GM10248 (cell line): ENCODE measurements around the gene PSMG4.
"Not testable (repeated sequence)": the region's sequence is repeated elsewhere in the genome, so short reads cannot be mapped to it uniquely, and the experiment has no call there.

Source experiments
- CTCF ChIA-PET: fragments of 300-600 bp; sonication (Branson Sonifier 250); formaldehyde crosslinking; extraction: SDS; loops from one replicate; lab custom pipeline; 2021; ENCODE audit warnings: antibody characterized with exemption; lab: Yijun Ruan, JAX
- POLR2A ChIA-PET: fragments of 350-650 bp; sonication (Branson Sonifier 250); formaldehyde crosslinking; extraction: SDS; loops from one replicate; lab custom pipeline; 2020; ENCODE audit warnings: antibody characterized with exemption; lab: Yijun Ruan, JAX
- DNase-seq: peaks from one replicate; pipeline ENCODE4 v3.0.0; 2012; ENCODE audit errors: extremely low spot score
- TF ChIP-seq, protein P1 (sequence below): IDR thresholded peaks from 2 replicates; pipeline ENCODE4 v1.5.1; 2012; ENCODE audit warnings: mild to moderate bottlenecking, low read depth; ENCODE audit errors: extremely low read depth, missing control alignments, control extremely low read depth

The PSMG4 gene

GRCh38 chr6:3235486-3235885 lies 23.3 kb upstream of the PSMG4 start:
- POLR2A ChIA-PET = no interaction called here
- no peak for DNase-seq
- CTCF ChIA-PET = interaction anchor here (0.9 to 4.0 kb wide), 5 partner anchors 12 to 110 kb away, joined by 3 to 22 read pairs (median 4); partner anchors contain the start of gene TUBB2A
- TF ChIP-seq, protein P1, sequence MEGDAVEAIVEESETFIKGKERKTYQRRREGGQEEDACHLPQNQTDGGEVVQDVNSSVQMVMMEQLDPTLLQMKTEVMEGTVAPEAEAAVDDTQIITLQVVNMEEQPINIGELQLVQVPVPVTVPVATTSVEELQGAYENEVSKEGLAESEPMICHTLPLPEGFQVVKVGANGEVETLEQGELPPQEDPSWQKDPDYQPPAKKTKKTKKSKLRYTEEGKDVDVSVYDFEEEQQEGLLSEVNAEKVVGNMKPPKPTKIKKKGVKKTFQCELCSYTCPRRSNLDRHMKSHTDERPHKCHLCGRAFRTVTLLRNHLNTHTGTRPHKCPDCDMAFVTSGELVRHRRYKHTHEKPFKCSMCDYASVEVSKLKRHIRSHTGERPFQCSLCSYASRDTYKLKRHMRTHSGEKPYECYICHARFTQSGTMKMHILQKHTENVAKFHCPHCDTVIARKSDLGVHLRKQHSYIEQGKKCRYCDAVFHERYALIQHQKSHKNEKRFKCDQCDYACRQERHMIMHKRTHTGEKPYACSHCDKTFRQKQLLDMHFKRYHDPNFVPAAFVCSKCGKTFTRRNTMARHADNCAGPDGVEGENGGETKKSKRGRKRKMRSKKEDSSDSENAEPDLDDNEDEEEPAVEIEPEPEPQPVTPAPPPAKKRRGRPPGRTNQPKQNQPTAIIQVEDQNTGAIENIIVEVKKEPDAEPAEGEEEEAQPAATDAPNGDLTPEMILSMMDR = no peak

DNA sequence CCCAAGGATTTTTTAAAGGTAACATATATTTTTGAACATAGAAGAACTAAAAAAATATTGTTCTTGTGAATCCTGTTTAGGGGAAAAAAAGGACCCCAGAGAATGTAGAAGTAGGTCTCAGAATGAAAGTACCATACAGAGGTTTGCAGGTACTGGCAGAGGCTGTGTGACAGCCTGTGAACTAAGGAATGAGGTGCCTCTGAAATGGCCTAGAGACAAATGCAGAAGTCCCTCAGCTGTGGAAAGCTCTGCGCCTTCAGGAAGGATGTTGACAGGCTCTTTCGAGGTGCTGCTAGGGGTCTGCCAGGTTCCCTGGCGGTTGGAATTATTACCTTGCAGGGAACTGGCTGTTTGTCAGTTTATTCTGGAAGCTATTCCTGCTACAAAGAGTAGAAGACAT lies 22.7 kb upstream of the PSMG4 start:
- DNase-seq = no peak
- POLR2A ChIA-PET = no interaction called here
- CTCF ChIA-PET = interaction anchor here (0.9 to 4.0 kb wide), 5 partner anchors 12 to 110 kb away, joined by 3 to 22 read pairs (median 4); partner anchors contain the start of gene TUBB2A
- TF ChIP-seq, protein P1 = no peak

- ChIA-PET POLR2A (no interaction called here), CTCF (interaction anchor here (0.7 to 4.0 kb wide), 5 partner anchors 10 to 112 kb away, joined by 3 to 30 read pairs (median 5); partner anchors contain the start of gene TUBB2A)
- DNase-seq = no peak
- TF ChIP-seq, protein P1 = no peak
These were observed 20.7 kb upstream of the PSMG4 start for GRCh38 chr6:3237761-3238662.

DNA sequence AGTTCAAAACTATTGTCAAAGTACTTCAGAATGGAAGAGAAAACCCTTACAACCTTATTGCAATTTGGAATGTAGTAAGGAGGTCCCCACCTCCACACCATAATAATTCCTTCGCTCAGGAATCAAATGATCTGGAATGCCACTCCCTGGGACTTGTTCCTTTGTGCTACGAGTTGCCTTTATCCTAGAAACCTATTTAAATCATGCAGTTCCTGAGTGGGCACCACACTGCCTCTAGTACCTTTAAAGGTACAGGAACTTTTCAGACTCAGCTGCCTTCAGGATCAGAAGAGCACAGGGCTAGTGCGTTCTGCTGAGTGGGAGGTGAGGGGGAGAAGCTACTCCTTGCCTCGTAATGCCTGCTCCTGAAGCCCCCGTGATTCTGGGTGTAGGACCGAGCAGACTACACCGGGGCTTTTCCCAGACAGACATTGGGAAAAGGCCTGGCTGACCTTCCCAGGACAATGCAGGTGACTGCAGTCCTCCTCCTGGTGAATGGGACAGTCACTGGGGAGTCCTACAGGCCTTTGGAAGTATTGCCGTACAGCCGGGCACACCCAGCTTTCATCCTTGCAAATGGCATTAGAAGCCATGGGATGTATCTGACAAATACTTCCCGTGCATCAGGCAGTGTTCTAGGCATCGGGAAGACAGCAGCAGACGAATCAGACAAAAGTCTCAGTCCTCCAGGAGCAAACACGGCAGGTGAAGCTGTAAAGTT lies 19.5 kb upstream of the PSMG4 start:
- ChIA-PET POLR2A (no interaction called here), CTCF (interaction anchor here (1.1 to 4.0 kb wide), 2 partner anchors 10 to 12 kb away, joined by 3 to 30 read pairs; no protein-coding TSS in a partner anchor)
- TF ChIP-seq, protein P1 = no peak
- no peak for DNase-seq

- TF ChIP-seq, protein P1 = no peak
- ChIA-PET CTCF (interaction anchor here (4.0 kb wide), 1 partner anchor 11 kb away, joined by 30 read pairs; no protein-coding TSS in a partner anchor), POLR2A (no interaction called here)
- DNase-seq = no peak
These were observed 18.2 kb upstream of the PSMG4 start for GRCh38 chr6:3240595-3240994.

DNA sequence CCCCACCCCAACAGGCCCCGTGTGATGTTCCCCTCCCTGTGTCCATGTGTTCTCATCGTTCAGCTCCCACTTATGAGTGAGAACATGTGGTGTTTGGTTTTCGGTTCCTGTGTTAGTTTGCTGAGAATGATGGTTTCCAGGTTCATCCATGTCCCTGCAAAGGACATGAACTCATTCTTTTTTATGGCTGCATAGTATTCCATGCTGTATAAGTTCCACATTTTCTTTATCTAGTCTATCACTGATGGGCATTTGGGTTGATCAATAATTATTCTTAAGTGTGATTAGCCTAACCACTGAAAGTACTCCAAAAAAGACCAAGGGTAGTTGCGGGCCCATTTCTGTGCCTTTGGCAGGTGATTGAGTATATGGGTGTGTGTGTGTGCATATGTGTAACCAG lies 17.0 kb upstream of the PSMG4 start:
- POLR2A ChIA-PET, DNase-seq: not testable (repeated sequence)
- CTCF ChIA-PET = interaction anchor here (2.1 kb wide), 1 partner anchor 10 kb away, joined by 14 read pairs; no protein-coding TSS in a partner anchor
